Thoracic aorta (tissue), 2 donors: Measurements from ENCODE around the gene TLX2. TPM values are rescaled to one million over a fixed set of nuclear protein-coding genes. Genes with fewer than 3 reads are reported as not detected.

Experiments used
- ATAC-seq: fragments of 150-250 bp; one replicate; pipeline ENCODE4 v1.8.0; 2017; ENCODE audit warnings: low read depth; ENCODE audit not compliant: insufficient number of reproducible peaks, low FRiP score
- DNase-seq: peaks from one replicate; pipeline ENCODE4 v3.0.0-alpha.2; 2020; ENCODE audit warnings: low spot score
- H3K27ac ChIP-seq, 2 donors: fragments of 200-600 bp; sonication (generic); 1 replicate in 1 of 2; 2 replicates in 1 of 2; pipeline ENCODE4 v1.5.1; 2016; ENCODE audit warnings: mild to moderate bottlenecking in 2 of 2, moderate library complexity in 2 of 2
- H3K27me3 ChIP-seq: fragments of 200-600 bp; sonication (generic); replicated peaks from 2 replicates; pipeline ENCODE4 v1.6.0; 2016; ENCODE audit warnings: mild to moderate bottlenecking; ENCODE audit not compliant: insufficient read depth
- H3K36me3 ChIP-seq: fragments of 200-600 bp; sonication (generic); one replicate; pipeline ENCODE4 v1.5.1; 2016
- H3K4me1 ChIP-seq, 2 donors: fragments of 200-600 bp; sonication (generic); 1 replicate in 1 of 2; 2 replicates in 1 of 2; pipeline versions ENCODE4 v1.5.1 to v1.6.0; 2016; ENCODE audit warnings: low read depth in 2 of 2, mild to moderate bottlenecking in 1 of 2; ENCODE audit not compliant: control insufficient read depth in 1 of 2
- H3K4me3 ChIP-seq: fragments of 200-600 bp; sonication (generic); 2 replicates; pipeline ENCODE4 v1.5.1; 2016; ENCODE audit warnings: mild to moderate bottlenecking
- H3K9me3 ChIP-seq: fragments of 200-600 bp; sonication (generic); 2 replicates; pipeline ENCODE4 v1.5.1; 2016
- total RNA-seq, 2 donors: library from RNA; depleted of rRNA; stranded (reverse); fragments of >200 nt; gene quantifications; one replicate each; pipeline versions ENCODE4 v1.1.0 to v1.2.3, GENCODE V29; 2016
- TF ChIP-seq, protein P1 (sequence below): fragments of 200-600 bp; sonication (generic); IDR thresholded peaks from one replicate; pipeline ENCODE4 v1.5.1; 2019; ENCODE audit warnings: antibody characterized with exemption

TLX2 gene
- total RNA-seq, 2 donors from 2014 or later, result not detected

DNA sequence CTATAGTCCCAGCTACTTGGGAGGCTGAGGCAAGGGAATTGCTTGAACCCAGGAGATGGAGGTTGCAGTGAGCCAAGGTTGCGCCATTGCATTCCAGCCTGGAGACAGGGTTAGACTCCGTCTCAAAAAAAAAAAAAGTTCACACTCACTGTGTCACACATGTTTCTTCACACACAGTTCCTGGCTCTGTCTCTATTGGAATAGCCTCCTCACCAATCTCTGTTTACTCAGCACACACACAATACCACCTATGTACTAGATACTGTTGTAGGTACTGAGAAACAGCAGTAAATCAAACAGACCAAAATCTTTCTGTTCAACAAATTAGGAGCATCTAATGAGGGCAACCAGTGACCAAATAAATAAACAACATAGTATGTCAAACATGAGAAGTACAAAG lies 28.1 kb upstream of the TLX2 start:
- no peaks in the 10 kb centered on the region for H3K9me3 ChIP-seq
- ATAC-seq (no peak), DNase-seq (no peak)
- no peak overlapping the region for H3K4me3 ChIP-seq
- H3K4me1 ChIP-seq, result peaks cover 18 to 24% of the 10 kb centered on the region in 2 donors
- no peaks in the 10 kb centered on the region for H3K27me3 ChIP-seq
- H3K36me3 ChIP-seq, result peaks cover 25% of the 10 kb centered on the region
- TF ChIP-seq, protein P1, sequence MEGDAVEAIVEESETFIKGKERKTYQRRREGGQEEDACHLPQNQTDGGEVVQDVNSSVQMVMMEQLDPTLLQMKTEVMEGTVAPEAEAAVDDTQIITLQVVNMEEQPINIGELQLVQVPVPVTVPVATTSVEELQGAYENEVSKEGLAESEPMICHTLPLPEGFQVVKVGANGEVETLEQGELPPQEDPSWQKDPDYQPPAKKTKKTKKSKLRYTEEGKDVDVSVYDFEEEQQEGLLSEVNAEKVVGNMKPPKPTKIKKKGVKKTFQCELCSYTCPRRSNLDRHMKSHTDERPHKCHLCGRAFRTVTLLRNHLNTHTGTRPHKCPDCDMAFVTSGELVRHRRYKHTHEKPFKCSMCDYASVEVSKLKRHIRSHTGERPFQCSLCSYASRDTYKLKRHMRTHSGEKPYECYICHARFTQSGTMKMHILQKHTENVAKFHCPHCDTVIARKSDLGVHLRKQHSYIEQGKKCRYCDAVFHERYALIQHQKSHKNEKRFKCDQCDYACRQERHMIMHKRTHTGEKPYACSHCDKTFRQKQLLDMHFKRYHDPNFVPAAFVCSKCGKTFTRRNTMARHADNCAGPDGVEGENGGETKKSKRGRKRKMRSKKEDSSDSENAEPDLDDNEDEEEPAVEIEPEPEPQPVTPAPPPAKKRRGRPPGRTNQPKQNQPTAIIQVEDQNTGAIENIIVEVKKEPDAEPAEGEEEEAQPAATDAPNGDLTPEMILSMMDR, result no peak
- no peak overlapping the region for H3K27ac ChIP-seq

DNA sequence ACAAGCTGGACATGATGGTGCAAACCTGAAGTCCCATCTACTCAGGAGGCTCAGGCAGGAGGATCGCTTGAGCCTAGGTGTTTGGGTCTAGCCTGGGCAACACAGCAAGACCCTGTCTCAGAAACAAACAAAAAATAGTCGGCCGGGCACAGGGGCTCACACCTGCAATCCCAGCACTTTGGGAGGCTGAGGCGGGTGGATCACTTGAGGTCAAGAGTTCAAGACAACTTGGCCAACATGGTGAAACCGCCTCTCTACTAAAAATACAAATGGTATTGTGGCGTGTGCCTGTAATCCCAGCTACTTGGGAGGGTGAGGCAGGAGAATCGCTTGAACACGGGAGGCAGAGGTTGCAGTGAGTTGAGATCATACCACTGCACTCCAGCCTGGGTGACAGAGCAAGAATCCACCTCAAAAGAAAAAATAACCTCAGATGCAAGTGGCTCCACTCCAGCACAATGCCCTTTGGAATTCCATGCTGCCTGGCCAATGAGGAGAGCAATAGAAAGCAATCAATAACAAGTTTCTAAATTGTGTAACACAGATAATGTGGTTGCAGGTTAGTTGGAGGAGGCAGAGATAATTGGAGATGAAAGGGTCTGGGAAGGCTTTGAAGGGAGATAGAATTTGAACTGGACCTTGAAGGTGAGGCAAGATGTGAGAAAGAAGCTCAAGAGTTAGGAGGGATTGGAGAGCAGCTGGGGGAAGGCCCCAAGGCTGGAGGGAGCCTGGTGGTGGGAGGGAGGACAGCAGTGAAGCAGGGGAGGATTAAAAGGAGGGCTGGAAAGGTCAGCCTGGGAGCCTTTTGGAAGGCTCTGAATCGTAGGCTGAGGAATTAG lies 25.4 kb upstream of the TLX2 start:
- no peak overlapping the region for H3K27ac ChIP-seq
- no peak overlapping the region for H3K4me3 ChIP-seq
- H3K36me3 ChIP-seq, result peaks cover 52% of the 10 kb centered on the region
- H3K27me3 ChIP-seq, result no peaks in the 10 kb centered on the region
- no peak for DNase-seq
- ATAC-seq, result no peak
- peaks cover 4 to 7% of the 10 kb centered on the region in 2 donors for H3K4me1 ChIP-seq
- TF ChIP-seq, protein P1, result no peak
- H3K9me3 ChIP-seq, result no peaks in the 10 kb centered on the region

DNA sequence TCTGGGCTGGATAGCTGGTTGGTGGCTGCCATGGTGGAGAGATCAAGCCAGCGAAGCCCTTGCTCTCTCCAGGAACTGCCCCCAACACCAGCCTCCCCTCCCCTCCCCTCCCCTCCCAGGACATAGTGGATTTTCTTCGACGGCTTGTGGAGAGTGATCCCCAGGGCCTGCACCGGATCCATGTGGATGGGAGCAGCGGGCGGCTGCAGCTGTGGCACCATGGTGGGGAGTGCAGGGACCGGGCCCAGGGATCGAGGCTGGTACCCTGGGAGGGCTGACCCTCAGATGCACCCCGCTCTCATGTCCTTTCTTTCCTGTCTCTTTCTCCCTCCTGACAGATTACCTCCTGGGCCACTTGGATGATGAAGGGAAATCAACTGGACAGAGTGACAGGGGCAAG lies 24.3 kb upstream of the TLX2 start:
- Histone ChIP-seq H3K27ac (no peak overlapping the region), H3K4me3 (no peak overlapping the region), H3K36me3 (peaks cover 52% of the 10 kb centered on the region), H3K27me3 (no peaks in the 10 kb centered on the region), H3K9me3 (no peaks in the 10 kb centered on the region), H3K4me1 (no peaks in the 10 kb centered on the region)
- TF ChIP-seq, protein P1, result no peak
- DNase-seq (no peak), ATAC-seq (no peak)

DNA sequence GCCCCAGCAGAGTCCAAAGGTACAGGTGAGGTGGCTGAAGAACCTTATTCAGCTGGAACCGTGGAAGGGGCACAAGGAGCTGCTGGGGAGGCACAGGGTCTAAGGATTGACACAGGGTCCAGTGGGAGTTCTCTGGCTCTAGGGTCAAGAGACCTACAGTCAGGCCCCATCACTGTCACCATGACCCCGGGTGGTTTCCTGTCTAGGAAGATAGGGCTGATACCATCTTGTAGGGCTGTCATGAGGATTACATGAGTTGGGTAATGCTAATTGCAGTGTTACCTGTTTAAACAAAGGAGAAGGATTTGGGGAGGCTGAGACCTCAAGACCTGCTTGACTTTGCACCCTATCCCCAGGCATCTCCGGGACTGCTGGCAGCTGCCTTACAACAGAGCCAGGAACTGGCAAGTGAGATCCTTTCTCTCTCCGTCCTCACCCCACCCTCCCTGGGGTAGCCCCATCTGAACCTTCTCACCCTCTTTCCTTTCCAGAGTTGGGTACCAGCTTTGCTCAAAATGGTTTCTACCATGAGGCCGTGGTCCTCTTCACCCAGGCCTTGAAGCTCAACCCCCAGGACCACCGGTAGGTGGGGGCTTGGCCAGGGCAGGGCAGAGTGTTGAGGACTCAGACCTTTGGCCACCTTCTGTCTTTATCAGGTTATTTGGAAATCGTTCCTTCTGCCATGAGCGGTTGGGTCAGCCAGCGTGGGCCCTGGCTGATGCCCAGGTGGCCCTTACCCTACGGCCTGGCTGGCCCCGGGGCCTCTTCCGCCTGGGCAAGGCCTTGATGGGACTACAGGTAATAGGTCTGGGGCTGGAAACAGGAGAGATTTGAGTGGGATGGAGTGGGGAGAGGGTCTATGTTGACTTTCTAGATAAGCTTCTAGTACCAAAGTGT lies 22.4 kb upstream of the TLX2 start:
- Histone ChIP-seq H3K27me3 (no peaks in the 10 kb centered on the region), H3K36me3 (peaks cover 43% of the 10 kb centered on the region), H3K9me3 (no peaks in the 10 kb centered on the region), H3K4me1 (no peaks in the 10 kb centered on the region), H3K4me3 (no peak overlapping the region), H3K27ac (no peak overlapping the region)
- ATAC-seq, result no peak
- DNase-seq, result no peak
- TF ChIP-seq, protein P1, result no peak

DNA sequence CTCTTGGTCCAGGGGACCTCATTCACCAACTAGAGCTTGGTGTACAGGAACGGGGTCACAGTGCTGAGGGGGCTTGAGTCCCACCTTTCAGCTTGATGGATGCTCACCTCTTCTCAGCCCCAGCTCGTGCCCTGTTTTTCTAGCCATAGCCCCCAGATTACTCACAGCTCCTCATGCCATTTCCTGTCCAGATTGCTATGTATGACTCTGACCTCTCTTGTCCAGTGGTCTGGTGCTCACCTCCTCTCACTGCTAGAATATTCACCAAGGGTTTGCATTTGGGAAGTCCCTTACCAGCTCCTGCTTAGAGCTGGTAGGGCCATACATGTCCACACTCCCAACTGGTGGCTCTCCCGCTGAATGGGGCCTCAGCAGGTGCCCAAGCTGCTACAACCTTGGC lies 20.7 kb upstream of the TLX2 start:
- no peak overlapping the region for H3K27ac ChIP-seq
- H3K4me3 ChIP-seq, result no peak overlapping the region
- DNase-seq, result no peak
- TF ChIP-seq, protein P1, result no peak
- H3K4me1 ChIP-seq, result peaks cover 8 to 14% of the 10 kb centered on the region in 2 donors
- no peaks in the 10 kb centered on the region for H3K9me3 ChIP-seq
- H3K36me3 ChIP-seq, result peaks cover 43% of the 10 kb centered on the region
- ATAC-seq, result no peak
- H3K27me3 ChIP-seq, result no peaks in the 10 kb centered on the region
